Colon (tissue), 2 donors: Measurements from ENCODE around the gene GARIN3.
"Not testable (repeated sequence)": the region's sequence is repeated elsewhere in the genome, so short reads cannot be mapped to it uniquely, and the experiment has no call there.

Experiments used
- FAIRE-seq: peaks from 2 replicates; lab custom pipeline; 2012; peaks lifted over from hg19 to GRCh38; lab: Jason Lieb, UNC
- donor health status: control.
- donor health status: control.

GARIN3 gene

DNA sequence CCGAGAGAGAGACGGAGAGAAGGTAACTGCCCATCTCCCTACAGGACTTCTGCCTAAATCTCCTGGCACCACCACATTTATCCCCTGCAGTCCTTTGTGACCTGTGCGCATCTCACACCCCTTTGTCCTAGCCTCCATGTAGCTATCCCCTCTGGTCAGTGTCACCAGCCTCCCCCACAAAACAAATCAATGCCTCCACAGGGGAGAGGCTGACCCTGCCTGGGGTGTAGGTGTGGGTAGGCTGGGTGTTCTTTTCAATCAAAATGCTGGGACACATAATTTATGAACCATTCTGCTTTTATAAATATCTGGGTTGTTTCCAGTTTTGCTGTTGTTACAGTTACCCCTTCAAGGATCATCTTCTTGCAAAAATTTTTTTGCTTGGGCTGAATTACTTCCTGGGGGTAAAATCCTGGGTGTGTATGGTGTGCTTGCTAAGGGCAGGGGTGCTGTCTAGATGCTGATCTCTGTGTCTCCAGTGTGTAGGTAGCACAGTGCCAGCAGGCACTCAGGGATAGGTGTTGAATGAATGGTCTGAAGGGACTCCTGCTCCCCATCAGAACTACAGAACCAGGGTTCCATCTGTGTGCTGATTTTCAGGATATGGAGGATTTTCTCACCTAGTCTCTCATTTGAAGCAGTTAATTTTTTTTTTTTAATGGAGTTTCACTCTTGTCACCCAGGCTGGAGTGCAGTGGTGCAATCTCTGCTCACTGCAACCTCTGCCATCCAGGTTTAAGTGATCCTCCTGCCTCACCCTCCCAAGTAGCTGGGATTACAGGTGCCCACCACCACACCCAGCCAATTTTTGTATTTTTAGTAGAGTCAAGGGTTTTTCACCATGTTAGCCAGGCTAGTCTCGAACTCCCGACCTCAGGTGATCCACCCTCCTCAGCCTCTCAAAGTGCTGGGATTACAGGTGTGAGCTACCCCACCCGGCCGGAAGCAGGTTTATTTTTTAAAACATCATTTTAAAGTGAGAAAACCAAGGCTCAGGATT lies at the start of gene GARIN3:
TSS of gene GARIN3 (minus strand) at position 51 of the 1,000 bp plus-strand sequence. CDS start 96 bp downstream, outside the sequence.
- FAIRE-seq, result no peak

DNA sequence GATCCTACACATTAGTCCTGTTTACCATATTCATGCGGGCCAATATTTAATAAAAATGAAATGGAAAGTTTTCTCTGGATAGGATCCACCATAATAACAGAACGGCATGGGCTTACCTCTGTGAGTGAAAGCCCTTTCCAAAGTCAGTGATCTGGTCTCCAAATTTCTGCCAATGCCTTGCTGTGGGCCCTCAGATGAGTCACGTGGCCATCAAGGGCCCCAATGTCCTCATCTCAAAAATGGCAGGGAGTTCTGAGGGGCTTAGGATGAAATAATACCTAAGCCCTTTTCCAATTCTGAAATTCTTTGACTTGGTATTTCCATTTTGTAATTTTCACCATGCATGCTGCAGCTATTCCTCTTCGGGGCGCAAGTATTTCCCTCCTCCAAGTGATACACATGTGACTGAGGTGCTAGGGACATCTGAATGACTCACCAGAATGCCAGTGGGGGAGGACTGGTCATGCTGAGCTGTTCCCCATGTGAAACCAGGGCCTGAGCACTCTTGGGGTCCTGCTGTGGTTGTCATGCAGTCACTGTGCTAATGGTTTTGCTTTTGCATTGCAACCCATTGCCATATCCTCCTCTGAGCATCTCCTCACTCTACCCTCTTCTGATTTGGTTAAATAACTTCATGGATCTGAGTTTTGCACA lies 49.6 kb upstream of the GARIN3 start:
- no peak for FAIRE-seq

DNA sequence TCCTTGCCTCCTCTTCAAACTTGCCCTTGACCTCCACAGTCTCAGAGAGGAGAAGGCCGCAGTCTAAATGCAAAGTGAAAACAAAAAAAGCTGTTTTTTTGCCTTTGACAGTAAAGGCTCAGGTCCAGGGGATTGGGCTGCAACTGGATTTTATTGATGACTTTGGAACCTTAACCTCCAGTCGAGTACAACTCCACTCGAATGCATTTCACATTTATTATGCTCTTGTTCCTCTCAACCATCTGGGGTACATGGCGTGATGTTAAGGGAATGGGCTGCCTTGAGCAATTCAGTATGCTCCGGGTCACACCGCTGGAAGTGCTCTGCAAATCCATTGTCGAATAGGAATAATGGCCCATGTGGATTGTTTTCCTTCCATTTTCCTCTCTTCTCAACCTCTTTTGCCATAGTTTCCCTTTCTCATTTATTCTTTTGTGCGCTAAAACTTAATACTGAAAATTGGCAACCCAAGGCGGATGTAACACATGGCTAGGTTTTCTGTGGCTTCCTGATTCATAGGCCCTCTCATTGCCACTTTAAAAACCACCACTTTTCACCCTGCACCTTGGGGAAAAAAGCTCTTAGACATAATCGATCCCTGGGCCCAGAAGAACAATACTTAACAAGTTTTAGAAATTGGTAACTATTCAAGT lies 48.9 kb upstream of the GARIN3 start:
- no peak for FAIRE-seq

DNA sequence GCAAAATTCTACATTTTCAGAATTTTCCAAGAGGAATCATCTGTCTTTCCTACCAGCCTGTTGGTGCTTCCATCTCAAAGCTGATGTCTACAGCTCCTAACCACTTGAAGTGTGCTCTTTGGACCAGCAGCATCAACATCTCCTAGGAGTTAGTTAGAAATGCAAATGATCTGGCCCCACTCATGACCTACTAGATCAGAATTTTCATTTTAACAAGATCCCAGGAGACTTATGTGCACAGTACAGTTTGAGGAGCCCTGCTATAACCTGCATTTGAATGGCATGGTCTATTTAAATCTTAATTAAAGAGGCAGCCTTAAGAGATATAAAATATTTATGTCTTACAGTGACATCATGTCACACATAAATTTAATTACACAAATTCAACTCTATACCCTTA lies 48.4 kb upstream of the GARIN3 start:
- no peak for FAIRE-seq

DNA sequence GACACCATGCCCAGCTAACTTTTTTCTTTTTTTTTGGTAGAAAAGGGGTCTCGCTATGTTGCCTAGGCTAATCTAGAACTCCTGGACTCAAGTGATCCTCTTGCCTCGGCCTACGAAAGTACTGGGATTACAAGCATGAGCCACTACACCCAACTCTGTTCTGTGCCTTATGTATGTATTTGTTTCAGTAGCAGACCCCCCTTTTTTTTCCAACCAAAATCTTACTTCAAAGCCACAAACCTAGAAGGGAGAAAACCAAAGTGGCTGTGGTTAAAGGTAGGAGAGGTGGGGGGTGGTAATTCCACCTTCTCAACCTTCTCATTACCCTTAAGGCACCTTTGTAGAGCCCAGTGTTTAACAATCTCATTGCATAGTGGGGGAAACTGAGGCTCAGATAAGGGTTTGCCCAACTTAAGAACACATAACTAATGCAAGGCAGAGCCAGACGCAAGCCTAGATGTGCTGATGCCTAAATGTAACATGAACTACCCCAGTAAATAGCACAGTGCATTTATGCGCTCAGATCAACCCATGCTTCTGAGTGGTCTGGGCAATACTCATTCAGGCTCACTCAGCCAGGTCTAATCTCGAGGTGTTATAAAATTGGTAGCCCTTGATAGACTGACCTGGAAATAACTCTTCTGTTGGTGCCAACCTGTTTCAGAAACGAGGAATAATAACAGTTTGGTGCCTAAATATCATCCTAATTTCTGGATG lies 47.6 kb upstream of the GARIN3 start:
- no peak for FAIRE-seq

DNA sequence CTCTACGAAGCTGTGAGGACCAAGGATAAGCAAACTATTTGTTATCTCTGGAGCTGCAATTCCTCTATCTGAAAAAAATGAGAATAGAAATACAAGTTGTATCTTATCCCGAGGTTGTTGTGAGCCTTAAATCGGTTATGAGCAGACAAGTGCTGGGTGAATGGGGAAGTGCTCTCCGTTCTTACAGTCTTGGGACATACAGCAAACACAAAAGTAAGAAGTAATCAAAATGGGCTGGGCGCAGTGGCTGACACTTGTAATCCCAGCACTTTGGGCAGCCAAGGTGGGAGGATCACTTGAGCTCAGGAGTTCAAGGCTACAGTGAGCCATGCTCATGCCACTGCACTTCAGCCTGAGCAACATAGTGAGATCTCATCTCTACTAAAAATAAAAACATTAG lies 46.2 kb upstream of the GARIN3 start:
- FAIRE-seq, result no peak

DNA sequence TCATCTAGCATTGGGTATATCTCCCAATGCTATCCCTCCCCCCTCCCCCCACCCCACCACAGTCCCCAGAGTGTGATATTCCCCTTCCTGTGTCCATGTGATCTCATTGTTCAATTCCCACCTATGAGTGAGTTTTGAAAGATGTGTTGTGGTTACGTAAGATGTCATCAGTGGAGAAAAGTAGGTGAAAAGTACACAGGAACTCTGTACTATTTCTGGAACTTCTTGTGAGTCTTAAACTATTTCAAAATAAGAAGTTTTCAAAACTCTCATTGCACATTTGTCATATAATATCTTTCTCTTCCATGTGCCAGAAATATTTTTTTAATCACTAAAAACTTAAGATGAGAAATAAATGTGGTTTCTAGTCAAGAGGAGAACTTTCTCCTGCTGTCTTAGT lies 44.6 kb upstream of the GARIN3 start:
- not testable (repeated sequence) for FAIRE-seq

DNA sequence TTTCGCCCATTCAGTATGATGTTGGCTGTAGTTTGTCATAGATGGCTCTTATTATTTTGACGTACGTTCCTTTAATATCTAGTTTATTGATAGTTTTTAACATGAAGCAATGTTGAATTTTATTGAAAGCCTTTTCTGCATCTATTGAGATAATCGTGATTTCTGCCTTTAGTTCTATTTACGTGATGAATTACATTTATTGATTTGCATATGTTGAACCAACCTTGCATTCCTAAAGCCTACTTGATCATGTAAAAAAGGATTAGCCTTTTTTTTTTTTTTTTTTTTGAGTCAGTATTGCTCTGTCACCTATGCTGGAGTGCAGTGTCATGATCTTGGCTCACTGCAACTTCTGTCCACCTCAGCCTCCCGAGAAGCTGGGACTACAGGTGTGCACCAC lies 39.6 kb upstream of the GARIN3 start:
- FAIRE-seq, result no peak

DNA sequence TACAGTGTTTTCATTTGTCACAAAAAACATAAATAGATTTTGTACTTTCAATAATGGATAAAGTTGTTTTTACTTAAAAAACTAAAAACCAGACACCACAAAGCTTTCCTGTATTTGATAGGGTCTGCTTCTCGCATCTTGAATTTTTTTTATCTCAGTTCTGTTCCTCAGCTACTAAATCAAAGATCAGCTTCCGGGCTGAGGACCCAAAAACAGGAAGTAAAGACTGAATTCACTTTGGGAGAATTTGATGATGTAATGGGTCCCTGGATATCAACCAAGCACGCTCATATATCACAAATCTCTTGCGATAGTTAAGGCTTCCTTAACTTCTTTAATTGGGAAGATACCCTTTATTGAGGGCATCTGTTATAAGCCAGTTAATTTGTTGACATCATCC lies 38.7 kb upstream of the GARIN3 start:
- FAIRE-seq, result no peak

DNA sequence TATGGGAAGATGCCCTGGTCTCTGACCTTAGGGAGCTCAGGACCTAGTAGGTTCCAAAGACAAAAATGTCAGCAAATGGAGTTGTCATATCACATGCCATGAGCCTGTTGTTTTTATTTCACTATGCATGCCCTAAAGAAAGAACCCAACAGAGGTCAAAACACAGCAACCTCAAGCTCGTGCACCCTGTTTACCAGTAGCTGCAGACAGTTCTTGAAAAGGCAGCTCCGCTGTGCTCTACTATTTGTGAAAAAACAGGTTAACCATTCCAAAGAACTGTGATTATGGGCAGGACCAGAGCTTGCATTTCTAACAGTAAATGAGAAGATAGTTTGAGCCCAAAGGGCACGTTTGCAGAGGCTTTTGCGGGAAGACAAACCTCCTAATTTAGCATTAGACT lies 37.4 kb upstream of the GARIN3 start:
- no peak for FAIRE-seq

DNA sequence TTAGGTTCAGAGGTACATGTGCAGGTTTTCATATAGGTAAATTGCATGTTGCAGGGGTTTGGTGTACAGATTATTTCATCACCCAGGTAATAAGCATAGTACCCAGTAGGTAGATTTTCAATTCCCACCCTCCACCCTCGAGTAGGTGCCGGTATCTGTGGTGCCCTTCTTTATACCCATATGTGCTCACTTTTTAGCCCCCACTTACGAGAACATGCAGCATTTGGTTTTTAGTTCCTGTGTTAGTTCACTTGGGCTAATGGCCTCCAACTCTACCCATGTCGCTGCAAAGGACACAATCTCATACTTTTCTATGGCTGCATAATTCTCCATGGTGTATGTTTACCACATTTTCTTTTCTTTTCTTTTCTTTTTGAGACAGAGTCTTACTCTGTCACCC lies 35.8 kb upstream of the GARIN3 start:
- FAIRE-seq, result no peak

DNA sequence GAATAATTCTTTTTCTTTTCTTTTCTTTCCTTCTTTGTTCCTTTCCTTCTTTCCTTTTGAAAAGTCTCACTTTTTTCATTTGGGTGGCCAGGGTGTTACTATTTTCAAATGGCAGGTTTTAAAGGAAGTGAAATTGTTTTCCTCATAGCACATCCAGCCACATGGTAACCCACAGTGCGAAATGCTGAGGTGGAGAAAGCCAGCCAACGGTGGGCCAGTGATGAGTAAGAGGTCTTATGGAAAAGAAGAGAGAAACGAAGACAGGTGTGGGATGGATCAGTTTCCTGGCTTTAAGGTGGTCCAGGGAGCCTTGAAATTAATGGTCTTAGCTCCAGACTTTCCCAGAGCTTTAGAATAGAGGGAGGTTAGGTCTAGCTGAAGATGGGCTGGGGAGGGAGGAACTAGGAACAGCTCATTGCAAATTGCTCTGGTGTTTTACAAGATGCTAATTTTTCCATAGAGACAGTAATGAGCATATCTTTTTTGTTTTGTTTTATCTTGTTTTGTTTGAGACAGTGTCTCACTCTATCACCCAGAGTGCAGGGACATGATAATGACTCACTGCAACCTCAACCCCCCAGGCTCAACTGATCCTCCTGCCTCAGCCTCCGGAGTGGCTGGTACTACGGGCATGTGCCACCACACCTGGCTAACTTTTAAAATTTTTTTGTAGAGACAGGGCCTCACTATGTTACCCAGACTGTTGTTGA lies 32.4 kb upstream of the GARIN3 start:
- no peak for FAIRE-seq

DNA sequence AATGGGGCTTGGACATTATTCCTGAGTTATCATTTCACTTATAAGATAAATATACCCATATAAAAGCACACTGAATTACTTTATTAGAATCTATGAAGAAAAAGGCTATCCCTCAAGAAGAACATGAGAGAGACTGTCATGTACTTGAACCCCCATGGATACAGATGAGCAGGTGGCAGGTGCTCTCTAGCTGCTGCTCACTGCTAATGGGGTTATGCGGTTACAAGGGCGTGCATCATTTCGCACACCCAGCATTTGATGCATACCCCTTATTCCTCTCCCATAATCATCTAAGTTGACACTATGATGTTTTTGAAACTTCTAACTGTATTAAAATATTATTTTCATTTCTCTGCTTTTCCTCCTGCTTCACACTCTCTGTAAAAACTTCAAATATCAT lies 31.0 kb upstream of the GARIN3 start:
- no peak for FAIRE-seq

DNA sequence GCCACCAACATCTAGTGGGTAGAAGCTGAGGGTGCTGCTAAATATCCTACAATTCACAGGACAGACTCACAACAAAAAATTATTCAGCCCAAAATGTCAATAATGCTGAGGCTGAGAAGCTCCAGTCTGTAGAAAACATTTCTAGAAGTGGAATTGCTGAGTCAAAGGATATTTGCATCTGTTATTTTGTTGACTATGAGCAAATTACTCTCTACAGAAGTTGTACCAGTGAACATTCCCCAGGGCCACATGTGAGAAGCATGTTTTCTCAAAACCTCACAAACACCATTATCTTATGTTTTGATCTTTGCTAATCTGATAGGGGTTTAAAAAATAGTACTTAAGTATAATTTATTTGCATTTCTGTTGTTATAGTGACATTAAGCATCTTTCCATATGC lies 30.0 kb upstream of the GARIN3 start:
- FAIRE-seq, result no peak

DNA sequence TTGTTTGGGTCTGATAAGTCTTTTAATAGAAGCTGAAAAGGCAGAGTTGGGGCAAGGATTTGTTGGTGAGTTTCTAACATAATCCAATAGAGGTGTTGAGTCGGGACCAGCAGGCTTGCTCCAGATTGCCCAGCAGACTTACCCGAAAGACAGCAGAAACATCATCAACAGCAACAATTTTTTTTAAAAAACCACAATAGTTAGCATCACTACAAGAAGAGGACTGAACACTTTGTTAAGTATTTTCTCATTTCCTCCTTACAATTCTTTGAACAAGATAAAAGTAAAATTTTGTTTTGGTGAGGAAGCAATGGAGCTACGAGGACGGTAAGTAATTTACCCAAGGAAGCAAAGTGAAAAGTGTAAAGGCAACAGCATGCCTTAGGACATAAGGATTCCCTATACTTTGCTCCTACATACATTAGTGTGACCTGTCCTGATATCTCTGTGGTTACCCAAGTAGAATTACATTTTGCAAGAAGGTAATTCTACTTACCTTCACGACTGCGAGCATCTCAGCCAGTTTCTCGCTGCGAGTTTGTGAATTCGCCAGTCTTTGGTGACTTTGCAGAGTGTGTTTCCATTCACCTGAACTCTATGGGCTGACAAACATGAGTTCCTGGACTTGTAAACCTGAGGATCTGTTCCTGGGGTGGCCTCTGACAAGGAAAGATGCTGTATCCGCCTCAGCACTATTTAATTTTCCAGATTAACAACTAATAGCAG lies 27.8 kb upstream of the GARIN3 start:
- no peak for FAIRE-seq

DNA sequence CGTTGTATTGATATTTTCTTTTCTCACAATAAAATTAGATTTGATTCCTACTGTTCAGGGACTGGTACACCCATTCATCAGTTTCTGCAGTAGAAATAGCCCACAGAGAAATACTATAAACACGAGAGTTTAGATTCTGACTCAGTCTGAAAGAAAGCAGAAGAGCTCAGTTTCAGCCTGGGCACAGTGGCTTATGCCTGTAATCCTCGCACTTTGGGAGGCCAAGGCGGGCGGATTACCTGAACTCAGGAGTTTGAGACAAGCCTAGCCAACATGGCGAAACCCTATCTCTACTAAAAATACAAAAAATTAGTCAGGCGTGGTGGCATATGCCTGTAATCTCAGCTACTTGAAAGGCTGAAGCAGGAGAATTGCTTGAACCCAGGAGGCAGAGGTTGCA lies 23.2 kb upstream of the GARIN3 start:
- no peak for FAIRE-seq

DNA sequence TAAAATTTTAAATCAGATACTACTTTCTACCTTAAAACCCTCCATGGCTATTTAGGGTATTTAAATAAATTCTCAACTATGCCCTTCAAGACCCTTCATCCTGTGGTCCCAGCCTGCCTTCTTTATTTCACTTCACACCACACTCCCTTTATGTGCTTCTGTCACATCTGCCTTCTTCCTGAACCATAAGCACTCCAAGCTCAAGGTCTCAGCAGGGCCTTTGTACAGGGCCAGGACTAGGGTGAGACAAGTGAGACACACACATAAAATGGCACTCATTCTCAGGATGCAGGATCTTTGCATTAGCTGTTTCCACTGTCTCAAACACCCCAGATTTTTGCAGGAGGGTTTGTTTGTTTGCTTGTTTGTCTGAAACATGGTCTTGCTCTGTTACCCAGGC lies 22.2 kb upstream of the GARIN3 start:
- no peak for FAIRE-seq

DNA sequence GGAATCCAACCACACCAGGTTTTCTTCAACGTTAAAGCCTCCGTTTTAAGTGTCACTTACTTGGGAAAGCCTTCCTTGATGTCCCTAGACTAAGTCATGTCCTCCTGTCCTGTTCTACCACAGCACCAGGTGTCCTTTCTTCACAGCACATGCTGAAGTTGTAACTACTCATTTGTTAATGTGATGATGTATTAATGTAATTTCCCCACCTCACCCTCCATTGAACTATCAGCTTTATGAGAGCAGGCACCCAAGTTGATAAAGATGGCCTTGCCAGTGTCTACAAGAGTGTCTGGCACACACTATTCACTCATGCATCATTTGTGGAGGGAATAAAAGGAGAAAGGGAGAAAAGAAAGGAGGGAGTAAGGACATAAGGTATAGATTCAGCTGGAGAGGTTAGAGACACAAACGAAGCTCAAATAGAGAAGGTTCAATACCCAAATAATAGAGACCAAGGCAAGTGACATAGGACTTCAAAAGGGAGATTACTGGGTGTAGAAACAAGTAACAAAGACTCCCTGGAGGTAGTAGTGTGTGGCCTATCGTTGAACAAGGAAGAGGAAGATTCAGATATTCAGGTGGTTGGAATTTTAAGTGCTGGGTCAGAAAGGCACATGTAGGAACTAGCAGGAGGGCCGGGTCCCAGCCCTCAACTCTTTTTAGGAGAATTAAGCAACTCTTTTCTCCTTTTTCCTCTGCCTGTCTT lies 21.1 kb upstream of the GARIN3 start:
- FAIRE-seq, result no peak

DNA sequence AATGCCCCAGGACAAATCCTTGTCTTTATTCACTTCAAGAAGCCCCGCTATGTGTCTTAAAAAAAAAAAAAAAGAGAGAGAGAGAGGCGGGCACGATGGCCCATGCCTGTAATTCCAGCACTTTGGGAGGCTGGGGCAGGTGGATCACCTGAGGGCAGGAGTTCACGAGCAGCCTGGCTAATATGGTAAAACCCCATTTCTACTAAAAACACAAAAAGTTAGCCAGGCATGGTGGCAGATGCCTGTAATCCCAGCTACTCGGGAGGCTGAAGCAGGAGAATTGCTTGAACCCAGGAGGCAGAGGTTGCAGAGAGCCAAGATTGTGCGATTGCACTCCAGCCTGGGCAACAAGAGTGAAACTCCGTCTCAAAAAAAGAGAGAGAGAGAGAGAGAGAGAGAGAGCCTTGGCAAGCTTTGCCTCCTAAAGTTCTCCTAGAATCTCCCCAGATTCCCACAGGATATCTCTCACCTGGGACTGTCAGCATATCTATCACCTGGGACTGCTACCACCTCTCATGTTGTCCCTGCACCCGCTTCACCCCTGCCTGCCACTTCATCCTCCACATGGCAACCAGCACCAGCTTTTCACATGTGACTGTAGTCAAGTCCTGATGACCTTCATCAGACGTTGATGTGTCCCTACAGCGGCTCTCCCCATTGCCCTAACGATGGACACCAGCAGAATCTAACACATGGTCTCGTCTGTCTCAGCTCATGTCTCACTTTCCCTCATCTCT lies 20.4 kb upstream of the GARIN3 start:
- no peak for FAIRE-seq

DNA sequence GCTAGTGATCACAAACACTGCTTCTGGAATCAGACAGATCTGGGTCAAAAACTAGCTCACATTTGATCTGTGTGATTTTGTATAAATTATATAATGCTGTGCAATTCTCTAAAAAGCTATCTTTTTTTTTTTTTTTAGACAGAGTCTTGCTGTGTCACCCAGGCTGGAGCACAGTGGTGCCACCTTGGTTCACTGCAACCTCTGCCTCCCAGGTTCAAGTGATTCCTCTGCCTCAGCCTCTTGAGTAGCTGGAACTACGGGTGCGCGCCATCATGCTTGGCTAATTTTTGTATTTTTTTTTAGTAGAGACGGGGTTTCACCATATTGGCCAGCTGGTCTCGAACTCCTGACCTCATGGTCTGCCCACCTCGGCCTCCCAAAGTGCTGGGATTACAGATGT lies 19.1 kb upstream of the GARIN3 start:
- FAIRE-seq, result not testable (repeated sequence)
